ENCODE data around the gene PSMC1.

PSMC1 gene

GRCh38 chr14:90280096-90280495 is 23.7 kb downstream of the PSMC1 start:
- no peak for TF ChIP-seq L3MBTL2 (conservative IDR thresholded peaks at IDR 0.05)
- TF ChIP-seq LEF1 (IDR thresholded peaks at IDR 0.05; ENCODE audit: borderline replicate concordance) = no peak
- TF ChIP-seq ZNF384 (IDR thresholded peaks at IDR 0.05) = no peak
- TF ChIP-seq BHLHE40 (IDR thresholded peaks at IDR 0.05; ENCODE audit: borderline replicate concordance) = no peak
- no peak for TF ChIP-seq ELF4 (IDR thresholded peaks at IDR 0.05)
- no peak for TF ChIP-seq TARDBP (IDR thresholded peaks at IDR 0.05)
- no peak for TF ChIP-seq CTBP1 (IDR thresholded peaks at IDR 0.05; ENCODE audit: borderline replicate concordance)
- no peak for TF ChIP-seq FOXM1 (IDR thresholded peaks at IDR 0.05; ENCODE audit: borderline replicate concordance)
- TF ChIP-seq SUZ12 (IDR thresholded peaks at IDR 0.05) = no peak
- no peak for TF ChIP-seq SP1 (IDR thresholded peaks at IDR 0.05)
- TF ChIP-seq PKNOX1 (IDR thresholded peaks at IDR 0.05) = no peak
- no peak for TF ChIP-seq FOXK2 (IDR thresholded peaks at IDR 0.05)
- no peak for TF ChIP-seq FOXA1 (IDR thresholded peaks at IDR 0.05)
- TF ChIP-seq NFRKB (IDR thresholded peaks at IDR 0.05) = no peak
- POLR2A ChIA-PET = no interaction called here
- no peak for DNase-seq (ENCODE audit: extremely low spot score)
- CTCF ChIA-PET = no interaction called here

DNA sequence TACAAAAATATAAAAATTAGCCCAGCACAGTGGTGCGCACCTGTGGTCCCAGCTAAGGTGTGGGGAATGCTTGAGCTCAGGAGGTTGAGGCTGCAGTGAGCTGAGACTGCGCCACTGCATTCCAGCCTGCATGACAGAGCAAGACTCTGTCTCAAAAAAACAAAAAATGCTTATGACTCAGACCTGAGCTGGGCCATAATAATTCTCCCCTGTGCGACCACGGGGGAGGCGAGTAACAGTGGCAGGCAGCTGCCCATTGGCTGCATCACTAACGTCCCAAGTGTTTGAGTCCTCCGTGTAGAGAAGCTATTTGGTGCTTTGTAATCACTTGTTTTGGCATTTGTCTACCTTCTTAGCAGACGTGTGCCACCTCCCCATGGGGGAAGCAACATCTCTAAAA is 24.9 kb downstream of the PSMC1 start:
- DNase-seq (ENCODE audit: extremely low spot score) = no peak
- ChIA-PET POLR2A (interaction anchor here (1.5 kb wide), 1 partner anchor 25 kb away, joined by 3 read pairs; the partner anchor contains the start of gene PSMC1), CTCF (no interaction called here)
- no peak for TF ChIP-seq LEF1 (IDR thresholded peaks at IDR 0.05; ENCODE audit: borderline replicate concordance)
- TF ChIP-seq SUZ12 (IDR thresholded peaks at IDR 0.05) = no peak
- TF ChIP-seq ELF4 (IDR thresholded peaks at IDR 0.05) = no peak

DNA sequence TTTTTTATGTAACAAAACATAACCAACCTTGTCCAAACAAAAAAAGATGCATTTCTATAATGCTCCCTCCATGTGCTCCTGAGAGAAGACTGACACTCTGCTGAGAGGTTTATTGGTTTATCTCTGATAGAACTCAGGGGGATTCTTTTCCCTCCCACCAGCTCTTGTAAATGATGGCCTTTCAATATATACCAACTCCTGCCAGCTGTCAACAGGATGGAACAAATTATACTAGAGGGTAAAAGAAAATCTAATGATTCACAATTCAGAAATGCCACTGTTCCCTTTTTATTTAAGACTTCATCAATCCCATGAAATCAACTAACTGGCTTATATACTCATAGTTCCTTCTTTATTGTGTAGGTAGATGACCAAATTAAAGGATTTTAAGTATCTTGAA is 25.4 kb downstream of the PSMC1 start:
- ChIA-PET POLR2A (interaction anchor here (1.5 kb wide), 1 partner anchor 25 kb away, joined by 3 read pairs; the partner anchor contains the start of gene PSMC1), CTCF (no interaction called here)
- TF ChIP-seq CTBP1 (IDR thresholded peaks at IDR 0.05; ENCODE audit: borderline replicate concordance) (no peak), TARDBP (IDR thresholded peaks at IDR 0.05) (no peak), SUZ12 (IDR thresholded peaks at IDR 0.05) (no peak), BHLHE40 (IDR thresholded peaks at IDR 0.05; ENCODE audit: borderline replicate concordance) (no peak), L3MBTL2 (conservative IDR thresholded peaks at IDR 0.05) (no peak), SP1 (IDR thresholded peaks at IDR 0.05) (no peak), NFRKB (IDR thresholded peaks at IDR 0.05) (no peak), ELF4 (IDR thresholded peaks at IDR 0.05) (no peak)
- no peak for DNase-seq (ENCODE audit: extremely low spot score)

- no peak for TF ChIP-seq ELF4 (IDR thresholded peaks at IDR 0.05)
- TF ChIP-seq ZNF384 (IDR thresholded peaks at IDR 0.05) = no peak
- TF ChIP-seq CTBP1 (IDR thresholded peaks at IDR 0.05; ENCODE audit: borderline replicate concordance) = no peak
- TF ChIP-seq SUZ12 (IDR thresholded peaks at IDR 0.05) = no peak
- no peak for TF ChIP-seq FOXM1 (IDR thresholded peaks at IDR 0.05; ENCODE audit: borderline replicate concordance)
- no peak for TF ChIP-seq ARNT (IDR thresholded peaks at IDR 0.05)
- TF ChIP-seq HDGF (IDR thresholded peaks at IDR 0.05; ENCODE audit: borderline replicate concordance) = no peak
- no peak for TF ChIP-seq LEF1 (IDR thresholded peaks at IDR 0.05; ENCODE audit: borderline replicate concordance)
- no peak for TF ChIP-seq SP1 (IDR thresholded peaks at IDR 0.05)
- no peak for TF ChIP-seq PKNOX1 (IDR thresholded peaks at IDR 0.05)
- TF ChIP-seq FOXK2 (IDR thresholded peaks at IDR 0.05) = no peak
- no peak for TF ChIP-seq FOXA1 (IDR thresholded peaks at IDR 0.05)
- TF ChIP-seq BHLHE40 (IDR thresholded peaks at IDR 0.05; ENCODE audit: borderline replicate concordance) = no peak
- TF ChIP-seq L3MBTL2 (conservative IDR thresholded peaks at IDR 0.05) = no peak
- no peak for DNase-seq (ENCODE audit: extremely low spot score)
- POLR2A ChIA-PET = no interaction called here
- CTCF ChIA-PET = no interaction called here
These were observed 31.4 kb downstream of the PSMC1 start for GRCh38 chr14:90287791-90288190.

DNA sequence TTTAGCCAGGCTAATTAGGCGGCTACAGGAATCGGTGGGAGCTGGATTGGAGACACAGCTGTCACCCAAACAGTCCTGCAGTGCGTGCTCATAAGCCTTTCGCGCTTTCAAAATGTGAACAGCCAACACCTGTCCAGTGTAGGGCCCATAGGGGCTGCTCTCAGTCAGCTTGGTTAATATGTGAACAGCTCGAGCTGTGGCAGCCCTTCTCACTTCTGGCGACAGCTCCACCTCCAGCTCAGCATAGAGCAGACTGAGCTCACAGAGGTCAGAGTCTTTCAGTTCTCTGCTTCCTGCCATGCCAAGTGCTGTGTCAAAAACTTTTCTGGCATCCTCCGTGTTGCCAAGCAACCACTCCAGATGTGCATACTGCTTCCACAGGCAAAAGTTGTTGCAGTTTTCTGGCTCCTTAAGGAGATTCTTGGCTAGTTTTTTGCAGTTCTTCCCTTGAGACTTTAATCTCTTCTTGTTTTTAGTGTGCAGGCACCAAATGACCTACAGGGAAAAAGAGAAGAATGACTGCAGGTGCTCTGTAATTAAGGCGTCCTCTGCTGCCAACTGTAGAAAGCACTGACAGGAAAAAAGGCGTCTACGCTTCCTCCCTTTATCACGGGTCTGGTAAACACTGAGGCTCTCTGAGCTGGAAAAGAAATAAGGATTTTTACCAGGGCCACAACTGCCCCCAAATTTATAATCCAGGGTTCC is 32.5 kb downstream of the PSMC1 start:
- DNase-seq (ENCODE audit: extremely low spot score) = no peak
- POLR2A ChIA-PET = no interaction called here
- TF ChIP-seq FOXM1 (IDR thresholded peaks at IDR 0.05; ENCODE audit: borderline replicate concordance) (no peak), FOXA1 (IDR thresholded peaks at IDR 0.05) (no peak), TARDBP (IDR thresholded peaks at IDR 0.05) (no peak), CTBP1 (IDR thresholded peaks at IDR 0.05; ENCODE audit: borderline replicate concordance) (no peak), SP1 (IDR thresholded peaks at IDR 0.05) (no peak), SUZ12 (IDR thresholded peaks at IDR 0.05) (no peak), LEF1 (IDR thresholded peaks at IDR 0.05; ENCODE audit: borderline replicate concordance) (no peak), FOXK2 (IDR thresholded peaks at IDR 0.05) (no peak), ZNF384 (IDR thresholded peaks at IDR 0.05) (no peak), L3MBTL2 (conservative IDR thresholded peaks at IDR 0.05) (no peak), HDGF (IDR thresholded peaks at IDR 0.05; ENCODE audit: borderline replicate concordance) (no peak), BHLHE40 (IDR thresholded peaks at IDR 0.05; ENCODE audit: borderline replicate concordance) (no peak), ELF4 (IDR thresholded peaks at IDR 0.05) (no peak), ARNT (IDR thresholded peaks at IDR 0.05) (no peak), NFRKB (IDR thresholded peaks at IDR 0.05) (no peak)
- CTCF ChIA-PET = interaction anchor here (0.5 to 0.8 kb wide), 2 partner anchors 408 to 745 kb away, joined by 3 read pairs; no protein-coding TSS in a partner anchor

DNA sequence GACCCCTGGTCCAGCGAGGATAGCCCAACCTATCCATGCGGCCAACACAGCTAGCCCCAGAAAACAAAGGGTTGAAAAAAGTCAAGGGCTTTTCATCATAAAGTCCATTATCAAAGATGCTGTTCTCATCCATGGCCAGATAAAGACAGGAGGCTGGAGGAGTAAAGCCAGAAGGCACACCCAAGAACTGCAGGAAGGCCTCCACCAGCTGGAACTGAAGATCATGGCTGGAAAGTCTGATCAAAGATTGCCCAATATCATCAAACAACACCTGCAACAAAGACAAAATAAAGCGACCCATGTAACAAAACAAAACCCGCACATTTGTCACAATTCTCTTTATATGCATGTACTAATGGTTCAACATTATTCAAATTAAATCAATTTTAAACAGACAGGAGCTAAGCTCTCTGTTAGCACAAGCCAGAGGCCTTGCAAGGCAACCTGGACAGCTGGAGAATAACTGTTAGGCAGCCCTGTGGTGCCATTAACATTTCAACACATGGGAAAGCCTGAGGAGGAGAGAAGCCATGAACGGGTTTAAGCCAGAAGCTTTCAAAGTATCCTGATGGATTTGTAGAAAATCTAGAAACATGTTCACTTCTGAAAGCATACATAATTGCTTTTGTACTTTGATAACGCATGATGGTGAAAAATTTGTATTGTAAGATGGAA is 34.1 kb downstream of the PSMC1 start:
- CTCF ChIA-PET = no interaction called here
- DNase-seq (ENCODE audit: extremely low spot score) = no peak
- TF ChIP-seq FOXA1 (IDR thresholded peaks at IDR 0.05) (no peak), SP1 (IDR thresholded peaks at IDR 0.05) (no peak), CTBP1 (IDR thresholded peaks at IDR 0.05; ENCODE audit: borderline replicate concordance) (no peak), SUZ12 (IDR thresholded peaks at IDR 0.05) (no peak), ZNF384 (IDR thresholded peaks at IDR 0.05) (no peak), BHLHE40 (IDR thresholded peaks at IDR 0.05; ENCODE audit: borderline replicate concordance) (no peak), TARDBP (IDR thresholded peaks at IDR 0.05) (no peak), NFRKB (IDR thresholded peaks at IDR 0.05) (no peak), FOXM1 (IDR thresholded peaks at IDR 0.05; ENCODE audit: borderline replicate concordance) (no peak), FOXK2 (IDR thresholded peaks at IDR 0.05) (no peak), ARNT (IDR thresholded peaks at IDR 0.05) (no peak), ELF4 (IDR thresholded peaks at IDR 0.05) (no peak), PKNOX1 (IDR thresholded peaks at IDR 0.05) (no peak)
- POLR2A ChIA-PET = no interaction called here
